MG63 (cell line): ENCODE data around the gene ICAM4. TPM values are rescaled to one million over a fixed set of nuclear protein-coding genes. Genes with fewer than 3 reads are reported as not detected.
A peak's percentile ranks its signal among the peaks of the same experiment; 100 is the strongest.

Source experiments
- DNase-seq: peaks from one replicate; pipeline ENCODE4 v3.0.0-alpha.2; 2020
- H3K27me3 ChIP-seq: fragments of 250-450 bp; sonication (Bioruptor Pico); 2 replicates; pipeline ENCODE4 v1.5.1; 2020; ENCODE audit warnings: mild to moderate bottlenecking, moderate library complexity
- H3K36me3 ChIP-seq: fragments of 250-450 bp; sonication (Bioruptor Pico); 2 replicates; pipeline ENCODE4 v1.5.1; 2020; ENCODE audit warnings: mild to moderate bottlenecking, moderate library complexity
- H3K4me3 ChIP-seq: fragments of 250-450 bp; sonication (Bioruptor Pico); 2 replicates; pipeline ENCODE4 v1.5.1; 2020; ENCODE audit warnings: mild to moderate bottlenecking, moderate library complexity
- H3K9me3 ChIP-seq: fragments of 250-450 bp; sonication (Bioruptor Pico); 2 replicates; pipeline ENCODE4 v1.5.1; 2020; ENCODE audit warnings: mild to moderate bottlenecking, moderate library complexity
- total RNA-seq: library from RNA; depleted of rRNA; stranded (reverse); fragments of >200 nt; shearing (Covaris generic); gene quantifications from 2 replicates; pipeline ENCODE4 v1.2.3, GENCODE V29; 2014; ENCODE audit warnings: low replicate concordance

Gene ICAM4
- total RNA-seq, 1 experiment from 2014 or later: not detected

DNA sequence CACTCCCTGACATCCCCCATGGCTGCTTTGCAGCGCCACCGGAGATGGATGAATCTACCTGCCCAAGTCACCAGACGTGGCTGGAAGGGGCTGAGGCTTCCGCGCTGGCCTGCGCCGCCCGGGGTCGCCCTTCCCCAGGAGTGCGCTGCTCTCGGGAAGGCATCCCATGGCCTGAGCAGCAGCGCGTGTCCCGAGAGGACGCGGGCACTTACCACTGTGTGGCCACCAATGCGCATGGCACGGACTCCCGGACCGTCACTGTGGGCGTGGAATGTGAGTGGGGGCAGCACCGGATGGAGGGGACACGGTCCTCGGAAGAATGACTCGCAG, 7.6 kb downstream of the ICAM4 start:
- peaks cover 67% of the 10 kb centered on the region for H3K27me3 ChIP-seq
- DNase-seq: no peak

GRCh38 chr19:10295305-10295846, 8.6 kb downstream of the ICAM4 start:
- DNase-seq: no peak
- H3K9me3 ChIP-seq: no peaks in the 10 kb centered on the region
- H3K4me3 ChIP-seq: no peak overlapping the region
- H3K27me3 ChIP-seq: peaks cover 56% of the 10 kb centered on the region
- H3K36me3 ChIP-seq: no peaks in the 10 kb centered on the region

More for the DNA sequence above, 7.6 kb downstream of the ICAM4 start:
- H3K9me3 ChIP-seq: peaks cover under 1% of the 10 kb centered on the region; the same call in 1 of the 2 replicates
- no peak overlapping the region for H3K4me3 ChIP-seq
- no peaks in the 10 kb centered on the region for H3K36me3 ChIP-seq

- Histone ChIP-seq H3K27me3 (peaks cover 50% of the 10 kb centered on the region), H3K9me3 (no peaks in the 10 kb centered on the region), H3K36me3 (no peaks in the 10 kb centered on the region), H3K4me3 (no peak overlapping the region)
- DNase-seq: no peak
Observed at GRCh38 chr19:10295847-10296591, 9.3 kb downstream of the ICAM4 start.

GRCh38 chr19:10299545-10300458, 13.0 kb downstream of the ICAM4 start:
- H3K27me3 ChIP-seq: peaks cover 12% of the 10 kb centered on the region
- H3K36me3 ChIP-seq: no peaks in the 10 kb centered on the region
- DNase-seq: no peak
- no peak overlapping the region for H3K4me3 ChIP-seq
- no peaks in the 10 kb centered on the region for H3K9me3 ChIP-seq

GRCh38 chr19:10305139-10305806, 18.5 kb downstream of the ICAM4 start:
- no peaks in the 10 kb centered on the region for H3K9me3 ChIP-seq
- no peaks in the 10 kb centered on the region; the same call in none of the 2 replicates for H3K27me3 ChIP-seq
- H3K36me3 ChIP-seq: peaks cover 4% of the 10 kb centered on the region
- no peak overlapping the region for H3K4me3 ChIP-seq
- peak; percentile 72 for DNase-seq

DNA sequence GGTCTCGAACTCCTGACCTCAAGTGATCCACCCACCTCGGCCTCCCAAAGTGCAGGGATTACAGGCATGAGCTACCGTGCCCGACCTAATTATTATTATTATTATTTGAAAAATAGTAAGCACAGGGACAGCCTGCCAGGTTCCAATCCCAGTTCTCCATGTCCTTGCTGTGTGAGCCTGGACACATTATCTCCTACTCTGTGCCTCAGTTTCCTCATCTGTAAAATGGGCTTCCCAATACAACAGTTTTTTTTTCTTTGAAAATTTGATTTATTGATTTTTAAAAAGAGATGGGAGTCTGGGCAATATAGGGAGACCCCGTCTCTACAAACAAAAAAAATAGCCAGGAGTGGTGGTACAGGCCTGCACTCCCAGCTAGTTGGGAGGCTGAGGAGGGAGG, 19.6 kb downstream of the ICAM4 start:
- H3K4me3 ChIP-seq: no peak overlapping the region
- no peaks in the 10 kb centered on the region; the same call in 1 of the 2 replicates for H3K27me3 ChIP-seq
- H3K36me3 ChIP-seq: peaks cover 9% of the 10 kb centered on the region
- H3K9me3 ChIP-seq: no peaks in the 10 kb centered on the region
- DNase-seq: no peak

GRCh38 chr19:10309423-10309822, 22.7 kb downstream of the ICAM4 start, which contains the start of gene ZGLP1:
TSS of gene ZGLP1 (minus strand) at chr19:10309815.
- H3K9me3 ChIP-seq: no peaks in the 10 kb centered on the region
- no peak within 1 kb of the TSS for H3K4me3 ChIP-seq
- DNase-seq: no peak
- H3K27me3 ChIP-seq: no peaks in the 10 kb centered on the region
- H3K36me3 ChIP-seq: peaks cover 24% of the 10 kb centered on the region

- Histone ChIP-seq H3K4me3 (peak within 1 kb of the TSS; percentile 75), H3K9me3 (no peaks in the 10 kb centered on the region), H3K36me3 (peaks cover 52% of the 10 kb centered on the region), H3K27me3 (no peaks in the 10 kb centered on the region)
- DNase-seq: peak; percentile 91
Observed at GRCh38 chr19:10315335-10316214, 28.8 kb downstream of the ICAM4 start, which contains the start of gene FDX2. TSS of gene FDX2 (minus strand) at chr19:10316015. CDS start at chr19:10315996, 19 bp downstream.

DNA sequence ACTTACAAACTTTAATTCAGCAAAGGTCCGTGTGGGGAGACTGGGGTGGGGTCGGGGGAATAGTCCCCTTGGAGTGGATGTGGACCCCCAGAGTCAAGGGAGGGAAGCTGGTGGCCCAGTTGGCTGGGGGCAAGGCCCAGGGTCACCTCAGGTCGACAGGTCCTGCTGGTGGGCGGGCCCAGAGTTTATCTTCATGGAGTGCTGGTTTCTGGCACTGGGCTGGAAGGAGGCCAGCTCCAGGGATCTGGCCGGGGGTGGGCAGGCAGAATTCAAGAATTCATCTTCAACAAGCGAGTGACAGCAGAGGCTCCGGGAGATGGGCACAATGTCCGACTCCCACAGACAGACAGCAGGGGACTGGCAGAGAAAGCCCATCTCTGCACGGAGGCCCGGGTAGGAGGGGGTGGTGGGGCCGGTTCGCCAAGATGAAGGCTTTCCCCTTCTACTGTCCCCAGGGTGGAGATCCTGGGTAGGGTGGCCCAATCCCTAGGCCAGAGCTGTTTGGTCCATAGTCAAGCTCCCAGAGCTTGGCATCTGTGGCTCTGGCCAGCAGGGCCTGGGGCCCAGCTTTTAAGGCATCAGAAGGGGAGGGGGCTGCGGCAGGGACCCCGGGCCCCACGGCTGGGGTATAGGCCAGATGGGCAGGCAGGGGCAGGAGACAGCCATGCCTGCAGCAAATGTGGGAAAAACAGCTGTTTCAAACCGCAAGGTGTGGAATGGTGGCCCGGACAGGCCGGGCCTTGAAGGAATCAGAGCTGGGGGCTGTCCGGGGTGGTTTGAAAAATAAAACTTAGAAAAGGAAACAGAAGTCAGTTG, 29.7 kb downstream of the ICAM4 start:
- peaks cover 56% of the 10 kb centered on the region for H3K36me3 ChIP-seq
- no peak for DNase-seq
- H3K4me3 ChIP-seq: peak overlapping the region; percentile 75
- no peaks in the 10 kb centered on the region for H3K27me3 ChIP-seq
- no peaks in the 10 kb centered on the region for H3K9me3 ChIP-seq

- Histone ChIP-seq H3K9me3 (no peaks in the 10 kb centered on the region), H3K4me3 (no peak overlapping the region), H3K27me3 (no peaks in the 10 kb centered on the region), H3K36me3 (peaks cover 63% of the 10 kb centered on the region)
- no peak for DNase-seq
Observed at GRCh38 chr19:10317045-10317856, 30.5 kb downstream of the ICAM4 start.

DNA sequence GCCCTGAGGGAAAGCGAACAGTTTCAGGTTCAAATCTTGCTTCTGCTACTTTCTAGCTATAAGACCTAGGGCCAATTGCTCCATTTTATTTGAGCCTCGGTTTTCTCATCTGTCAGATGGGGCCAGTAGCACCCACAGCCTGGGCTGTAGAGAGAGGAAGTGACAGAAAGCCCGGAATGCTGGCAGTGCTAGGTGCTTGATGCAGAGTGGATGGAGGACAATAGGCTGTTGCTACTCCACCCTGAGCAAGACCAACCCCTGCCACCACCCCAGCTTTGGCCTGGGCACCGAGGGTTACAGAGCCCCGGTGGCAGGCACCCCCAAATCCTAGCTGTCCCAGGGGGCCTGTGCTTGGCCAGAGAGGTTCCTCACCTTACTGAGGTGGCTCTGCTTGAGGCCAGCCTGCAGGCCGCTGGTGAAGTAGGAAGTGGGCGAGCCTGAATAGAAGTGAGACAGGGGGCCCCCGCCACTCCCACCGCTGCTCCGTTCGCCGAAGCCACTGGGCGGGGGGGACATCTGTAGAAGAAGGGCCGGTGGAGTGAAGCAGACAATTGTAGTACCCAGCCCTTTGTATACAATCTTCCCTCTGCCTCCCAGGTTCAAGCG, 31.2 kb downstream of the ICAM4 start:
- Histone ChIP-seq H3K27me3 (no peaks in the 10 kb centered on the region), H3K4me3 (no peak overlapping the region), H3K9me3 (no peaks in the 10 kb centered on the region), H3K36me3 (peaks cover 66% of the 10 kb centered on the region)
- DNase-seq: no peak

GRCh38 chr19:10318807-10319682, 32.3 kb downstream of the ICAM4 start:
- no peaks in the 10 kb centered on the region for H3K9me3 ChIP-seq
- peaks cover 69% of the 10 kb centered on the region for H3K36me3 ChIP-seq
- no peak for DNase-seq
- H3K4me3 ChIP-seq: no peak overlapping the region
- H3K27me3 ChIP-seq: no peaks in the 10 kb centered on the region
